ENCODE data around the gene WRAP73.

WRAP73 gene

DNA sequence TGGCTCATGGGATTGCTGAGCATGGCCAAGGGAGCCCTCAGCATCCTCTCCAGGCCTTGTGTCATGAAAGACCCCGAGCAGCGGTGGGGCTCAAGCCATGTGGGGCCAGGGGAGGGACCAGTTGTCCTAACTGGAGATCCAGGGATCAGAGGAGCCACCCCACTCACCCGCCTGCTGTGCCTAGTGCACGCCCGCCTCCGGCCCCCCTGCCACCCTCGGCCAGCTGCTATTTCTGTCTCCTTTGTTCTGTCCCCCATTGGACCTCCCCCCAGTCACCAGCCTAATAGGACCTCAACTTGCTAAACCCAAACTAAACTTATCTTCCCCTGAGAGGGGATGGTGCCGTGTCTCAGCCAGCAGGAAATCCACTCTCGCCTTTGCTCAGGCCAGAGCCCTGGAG is 46.8 kb upstream of the WRAP73 start:
- H3K9me3 Mint-ChIP-seq, result peaks cover 3% of the 10 kb centered on the region
- H3K4me1 Mint-ChIP-seq, result peaks cover 40% of the 10 kb centered on the region

DNA sequence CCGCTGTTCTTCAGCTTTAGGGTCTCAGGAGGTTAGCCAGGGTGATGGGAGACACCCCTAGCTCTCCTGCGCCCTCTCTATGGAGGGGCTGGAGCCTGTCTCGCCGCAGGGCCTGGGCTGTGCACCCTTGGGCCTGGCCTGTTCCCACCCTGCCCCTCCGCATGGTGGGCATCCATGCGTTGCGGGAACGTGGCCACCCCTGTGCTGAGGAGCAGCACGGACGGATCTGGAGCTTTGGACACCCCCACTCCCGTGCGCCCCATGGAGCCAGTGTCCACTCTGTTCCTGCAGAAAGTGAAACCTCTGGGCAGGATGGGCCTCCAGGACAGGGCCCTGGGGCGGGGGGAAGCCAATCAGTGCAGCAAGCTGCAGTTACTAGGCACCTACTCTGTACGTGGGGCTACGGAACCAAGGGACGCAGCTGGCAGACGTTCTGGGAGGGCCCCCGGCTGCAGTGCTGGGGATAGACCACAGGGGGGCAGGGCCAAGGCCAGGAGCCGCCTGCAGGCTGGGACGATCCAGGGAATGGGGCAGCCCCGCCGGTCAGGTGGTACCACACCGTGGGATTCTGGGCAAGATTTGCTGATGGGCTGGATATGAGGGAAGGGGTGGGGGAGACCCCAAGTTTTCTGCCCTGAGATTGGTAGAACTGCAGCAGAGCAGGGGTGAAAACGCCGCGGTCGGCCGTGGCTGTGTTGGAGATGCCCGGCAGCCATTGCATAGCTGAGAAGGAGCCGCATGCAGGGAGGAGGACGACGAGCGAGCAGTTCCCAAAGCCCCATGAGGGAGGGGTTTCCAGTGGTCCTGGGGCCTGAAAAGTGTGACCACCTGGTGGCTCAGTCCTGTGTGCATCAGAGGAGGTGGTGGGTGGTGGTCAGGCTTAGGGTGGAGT is 45.7 kb upstream of the WRAP73 start:
- H3K36me3 Mint-ChIP-seq (ENCODE audit: low read depth), result no peaks in the 10 kb centered on the region
- DNase-seq, result peak; percentile 79
- peak overlapping the region; percentile 67 for H3K4me3 Mint-ChIP-seq
- H3K27ac Mint-ChIP-seq, result no peak overlapping the region
- H3K9me3 Mint-ChIP-seq, result peaks cover 3% of the 10 kb centered on the region
- peaks cover 35% of the 10 kb centered on the region for H3K4me1 Mint-ChIP-seq
- peaks cover 37% of the 10 kb centered on the region for H3K27me3 Mint-ChIP-seq (ENCODE audit: low read depth, poor library complexity)
- TF ChIP-seq, protein P1, sequence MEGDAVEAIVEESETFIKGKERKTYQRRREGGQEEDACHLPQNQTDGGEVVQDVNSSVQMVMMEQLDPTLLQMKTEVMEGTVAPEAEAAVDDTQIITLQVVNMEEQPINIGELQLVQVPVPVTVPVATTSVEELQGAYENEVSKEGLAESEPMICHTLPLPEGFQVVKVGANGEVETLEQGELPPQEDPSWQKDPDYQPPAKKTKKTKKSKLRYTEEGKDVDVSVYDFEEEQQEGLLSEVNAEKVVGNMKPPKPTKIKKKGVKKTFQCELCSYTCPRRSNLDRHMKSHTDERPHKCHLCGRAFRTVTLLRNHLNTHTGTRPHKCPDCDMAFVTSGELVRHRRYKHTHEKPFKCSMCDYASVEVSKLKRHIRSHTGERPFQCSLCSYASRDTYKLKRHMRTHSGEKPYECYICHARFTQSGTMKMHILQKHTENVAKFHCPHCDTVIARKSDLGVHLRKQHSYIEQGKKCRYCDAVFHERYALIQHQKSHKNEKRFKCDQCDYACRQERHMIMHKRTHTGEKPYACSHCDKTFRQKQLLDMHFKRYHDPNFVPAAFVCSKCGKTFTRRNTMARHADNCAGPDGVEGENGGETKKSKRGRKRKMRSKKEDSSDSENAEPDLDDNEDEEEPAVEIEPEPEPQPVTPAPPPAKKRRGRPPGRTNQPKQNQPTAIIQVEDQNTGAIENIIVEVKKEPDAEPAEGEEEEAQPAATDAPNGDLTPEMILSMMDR (IDR thresholded peaks at IDR 0.05), result peak; percentile 91

More for the DNA sequence above, 46.8 kb upstream of the WRAP73 start:
- TF ChIP-seq, protein P1 (IDR thresholded peaks at IDR 0.05), result no peak
- H3K4me3 Mint-ChIP-seq, result no peak overlapping the region
- H3K36me3 Mint-ChIP-seq (ENCODE audit: low read depth), result no peaks in the 10 kb centered on the region
- DNase-seq, result no peak
- H3K27ac Mint-ChIP-seq, result no peak overlapping the region
- H3K27me3 Mint-ChIP-seq (ENCODE audit: low read depth, poor library complexity), result peaks cover 37% of the 10 kb centered on the region

DNA sequence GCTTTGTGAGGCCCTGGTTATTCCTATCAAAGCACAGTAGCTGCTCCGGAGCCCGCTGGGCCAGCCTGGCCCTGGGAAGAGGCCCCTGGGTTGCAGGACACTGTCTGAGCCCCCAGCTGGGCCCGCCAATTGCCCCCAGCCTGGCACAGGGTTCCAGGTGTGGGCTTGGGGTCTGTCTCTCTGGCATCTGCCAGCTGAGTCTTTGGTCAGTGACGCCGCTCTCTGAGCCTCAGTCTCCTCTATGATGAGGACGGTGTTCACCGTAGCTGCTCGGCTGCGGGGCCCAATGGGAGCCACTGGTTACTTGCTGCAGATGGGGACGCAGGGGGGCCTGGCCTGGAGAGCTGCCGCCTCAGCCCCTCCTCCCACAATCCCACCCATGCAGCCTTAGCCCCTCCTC is 43.4 kb upstream of the WRAP73 start:
- Mint-ChIP-seq H3K4me1 (peaks cover 32% of the 10 kb centered on the region), H3K27ac (no peak overlapping the region), H3K4me3 (no peak overlapping the region), H3K27me3 (ENCODE audit: low read depth, poor library complexity) (peaks cover 25% of the 10 kb centered on the region), H3K36me3 (ENCODE audit: low read depth) (no peaks in the 10 kb centered on the region), H3K9me3 (peaks cover 3% of the 10 kb centered on the region)
- no peak for DNase-seq
- TF ChIP-seq, protein P1 (IDR thresholded peaks at IDR 0.05), result no peak

DNA sequence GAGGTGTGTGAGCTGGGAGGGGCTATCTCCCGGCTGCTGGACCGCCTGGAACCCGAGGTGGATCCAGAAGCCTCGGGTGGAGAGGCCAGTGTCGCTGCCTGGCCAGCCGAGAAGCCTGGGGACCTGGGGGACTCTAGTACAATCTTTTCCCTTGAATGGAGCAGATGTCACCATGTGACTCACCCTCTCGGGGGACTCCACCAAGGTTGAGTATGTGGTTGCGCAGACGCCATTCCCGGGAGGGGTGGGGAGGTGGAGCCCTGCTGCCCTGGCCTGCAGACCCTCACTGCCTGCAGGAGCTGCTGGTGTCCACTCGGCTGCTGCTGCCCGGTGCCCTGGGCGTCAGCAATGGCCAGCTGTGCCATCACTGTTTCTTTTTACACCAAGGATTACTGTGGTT is 42.7 kb upstream of the WRAP73 start:
- DNase-seq, result no peak
- peaks cover 26% of the 10 kb centered on the region for H3K27me3 Mint-ChIP-seq (ENCODE audit: low read depth, poor library complexity)

DNA sequence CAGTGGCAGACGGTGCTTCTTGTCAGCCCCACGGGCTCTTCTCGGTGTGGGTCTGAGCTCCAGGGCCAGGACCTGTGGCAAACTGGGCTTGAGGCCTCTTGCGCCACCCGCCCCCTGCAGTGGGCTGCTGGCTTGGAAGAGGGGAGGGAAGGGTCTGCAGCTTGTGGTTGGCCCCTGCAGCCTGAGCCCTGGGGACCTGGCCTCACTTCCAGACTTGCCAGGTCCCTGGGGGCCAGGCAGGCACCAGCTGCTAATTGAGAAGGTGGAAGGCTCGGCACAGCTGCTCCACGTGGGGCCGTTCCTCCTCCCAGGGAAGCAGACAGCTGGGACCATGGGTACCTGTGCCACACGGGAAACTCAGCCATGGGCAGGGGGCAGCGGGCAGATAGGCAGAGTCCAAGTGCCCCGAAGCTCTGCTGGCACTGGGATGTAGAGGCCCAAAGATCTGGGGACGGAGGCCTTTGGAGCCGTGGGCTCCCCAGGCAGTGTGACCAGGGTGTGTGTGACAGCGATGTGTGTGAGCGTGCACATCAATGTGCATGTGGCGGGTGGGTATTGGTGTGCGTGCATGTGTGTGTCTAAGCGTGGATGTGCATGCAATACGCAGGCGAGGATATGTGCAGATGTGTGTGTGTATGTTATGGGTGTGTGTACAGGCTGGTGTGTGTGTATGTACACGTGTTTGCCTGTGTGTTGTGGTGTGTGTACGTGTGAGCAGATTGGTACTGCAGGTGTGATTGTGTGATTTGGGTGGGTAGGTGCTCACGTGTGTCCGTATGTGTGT is 41.7 kb upstream of the WRAP73 start:
- Mint-ChIP-seq H3K9me3 (peaks cover 3% of the 10 kb centered on the region), H3K4me3 (no peak overlapping the region), H3K4me1 (peaks cover 24% of the 10 kb centered on the region), H3K27ac (no peak overlapping the region), H3K27me3 (ENCODE audit: low read depth, poor library complexity) (peaks cover 20% of the 10 kb centered on the region), H3K36me3 (ENCODE audit: low read depth) (no peaks in the 10 kb centered on the region)
- TF ChIP-seq, protein P1 (IDR thresholded peaks at IDR 0.05), result no peak
- DNase-seq, result no peak

More for the DNA sequence above, 42.7 kb upstream of the WRAP73 start:
- peaks cover 31% of the 10 kb centered on the region for H3K4me1 Mint-ChIP-seq
- H3K9me3 Mint-ChIP-seq, result peaks cover 3% of the 10 kb centered on the region
- no peak overlapping the region for H3K4me3 Mint-ChIP-seq
- H3K27ac Mint-ChIP-seq, result no peak overlapping the region
- TF ChIP-seq, protein P1 (IDR thresholded peaks at IDR 0.05), result no peak
- no peaks in the 10 kb centered on the region for H3K36me3 Mint-ChIP-seq (ENCODE audit: low read depth)

Data from nephron progenitor cell (in vitro differentiated cells).